ENCODE data around the gene KRTAP2-2. TPM values are rescaled to one million over a fixed set of nuclear protein-coding genes. Genes with fewer than 3 reads are reported as not detected.
A peak's percentile ranks its signal among the peaks of the same experiment; 100 is the strongest.

KRTAP2-2 gene
- total and polyA plus RNA-seq, 8 donors, result not detected

DNA sequence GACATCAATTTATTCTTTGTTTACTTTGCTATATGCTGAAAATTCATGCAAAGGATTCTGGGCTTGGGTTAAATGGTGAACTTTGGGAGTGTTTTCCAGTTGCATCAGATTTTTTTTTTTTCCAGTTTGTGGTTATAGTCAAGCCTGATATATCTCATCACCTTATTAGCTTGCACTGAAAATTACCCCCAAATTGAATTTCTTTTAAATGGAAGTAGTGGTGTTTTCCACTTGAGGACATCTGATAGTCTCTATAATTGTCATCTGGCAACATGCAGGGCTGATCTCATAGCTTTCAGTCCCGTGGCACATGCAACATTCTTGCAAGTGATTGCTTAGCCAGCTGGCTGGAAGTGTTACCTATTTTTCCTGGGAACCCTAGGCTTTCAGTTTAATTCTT lies 41.4 kb downstream of the KRTAP2-2 start:
- TF ChIP-seq, protein P1, sequence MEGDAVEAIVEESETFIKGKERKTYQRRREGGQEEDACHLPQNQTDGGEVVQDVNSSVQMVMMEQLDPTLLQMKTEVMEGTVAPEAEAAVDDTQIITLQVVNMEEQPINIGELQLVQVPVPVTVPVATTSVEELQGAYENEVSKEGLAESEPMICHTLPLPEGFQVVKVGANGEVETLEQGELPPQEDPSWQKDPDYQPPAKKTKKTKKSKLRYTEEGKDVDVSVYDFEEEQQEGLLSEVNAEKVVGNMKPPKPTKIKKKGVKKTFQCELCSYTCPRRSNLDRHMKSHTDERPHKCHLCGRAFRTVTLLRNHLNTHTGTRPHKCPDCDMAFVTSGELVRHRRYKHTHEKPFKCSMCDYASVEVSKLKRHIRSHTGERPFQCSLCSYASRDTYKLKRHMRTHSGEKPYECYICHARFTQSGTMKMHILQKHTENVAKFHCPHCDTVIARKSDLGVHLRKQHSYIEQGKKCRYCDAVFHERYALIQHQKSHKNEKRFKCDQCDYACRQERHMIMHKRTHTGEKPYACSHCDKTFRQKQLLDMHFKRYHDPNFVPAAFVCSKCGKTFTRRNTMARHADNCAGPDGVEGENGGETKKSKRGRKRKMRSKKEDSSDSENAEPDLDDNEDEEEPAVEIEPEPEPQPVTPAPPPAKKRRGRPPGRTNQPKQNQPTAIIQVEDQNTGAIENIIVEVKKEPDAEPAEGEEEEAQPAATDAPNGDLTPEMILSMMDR (IDR thresholded peaks at IDR 0.05), result no peak
- TF ChIP-seq POLR2AphosphoS5 (IDR thresholded peaks at IDR 0.05), result no peak
- TF ChIP-seq EP300 (IDR thresholded peaks at IDR 0.05), result no peak
- no peak for TF ChIP-seq POLR2A (IDR thresholded peaks at IDR 0.05)
- intact Hi-C loops (cut with DNase I; ENCODE audit: low total_unique reads), result no loop called here
- Histone ChIP-seq H3K4me3 (no peak overlapping the region), H3K36me3 (no peaks in the 10 kb centered on the region), H3K4me1 (no peaks in the 10 kb centered on the region), H3K9me3 (no peaks in the 10 kb centered on the region), H3K27me3 (no peaks in the 10 kb centered on the region), H3K27ac (no peak overlapping the region)
- 28 to 42% (median 39%) methylated on average over 1 of the region's 1 CpG for WGBS, 5 donors
- DNase-seq, result peak in 1 of 2 donors; percentile 15

DNA sequence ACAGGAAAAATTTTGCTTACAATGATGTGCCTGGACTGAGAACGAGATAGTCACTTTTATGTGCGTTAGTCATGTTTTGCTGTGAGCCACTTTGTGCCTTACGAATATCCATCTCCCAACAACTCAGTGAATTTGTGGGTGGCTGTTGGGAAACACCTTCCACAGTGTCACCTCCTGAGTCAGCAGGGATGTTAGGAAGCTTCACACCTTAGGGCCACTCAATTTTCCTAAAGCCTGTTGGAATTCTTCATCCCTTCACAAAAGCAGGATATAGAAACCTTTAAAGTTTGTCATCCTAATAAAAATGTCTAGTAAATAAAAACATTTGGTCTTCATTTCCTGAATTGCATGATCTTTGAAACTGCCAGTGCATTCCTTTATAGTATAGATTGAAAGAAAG lies 41.8 kb downstream of the KRTAP2-2 start:
- Histone ChIP-seq H3K9me3 (no peaks in the 10 kb centered on the region), H3K4me3 (no peak overlapping the region), H3K27ac (no peak overlapping the region), H3K27me3 (no peaks in the 10 kb centered on the region), H3K4me1 (no peaks in the 10 kb centered on the region), H3K36me3 (no peaks in the 10 kb centered on the region)
- 85 to 96% (median 86%) methylated on average over 3 of the region's 3 CpGs for WGBS, 5 donors
- TF ChIP-seq EP300 (IDR thresholded peaks at IDR 0.05), result no peak
- TF ChIP-seq, protein P1 (IDR thresholded peaks at IDR 0.05), result no peak
- TF ChIP-seq POLR2A (IDR thresholded peaks at IDR 0.05), result no peak
- no peak for TF ChIP-seq POLR2AphosphoS5 (IDR thresholded peaks at IDR 0.05)
- no peak for DNase-seq
- intact Hi-C loops (cut with DNase I; ENCODE audit: low total_unique reads), result no loop called here

DNA sequence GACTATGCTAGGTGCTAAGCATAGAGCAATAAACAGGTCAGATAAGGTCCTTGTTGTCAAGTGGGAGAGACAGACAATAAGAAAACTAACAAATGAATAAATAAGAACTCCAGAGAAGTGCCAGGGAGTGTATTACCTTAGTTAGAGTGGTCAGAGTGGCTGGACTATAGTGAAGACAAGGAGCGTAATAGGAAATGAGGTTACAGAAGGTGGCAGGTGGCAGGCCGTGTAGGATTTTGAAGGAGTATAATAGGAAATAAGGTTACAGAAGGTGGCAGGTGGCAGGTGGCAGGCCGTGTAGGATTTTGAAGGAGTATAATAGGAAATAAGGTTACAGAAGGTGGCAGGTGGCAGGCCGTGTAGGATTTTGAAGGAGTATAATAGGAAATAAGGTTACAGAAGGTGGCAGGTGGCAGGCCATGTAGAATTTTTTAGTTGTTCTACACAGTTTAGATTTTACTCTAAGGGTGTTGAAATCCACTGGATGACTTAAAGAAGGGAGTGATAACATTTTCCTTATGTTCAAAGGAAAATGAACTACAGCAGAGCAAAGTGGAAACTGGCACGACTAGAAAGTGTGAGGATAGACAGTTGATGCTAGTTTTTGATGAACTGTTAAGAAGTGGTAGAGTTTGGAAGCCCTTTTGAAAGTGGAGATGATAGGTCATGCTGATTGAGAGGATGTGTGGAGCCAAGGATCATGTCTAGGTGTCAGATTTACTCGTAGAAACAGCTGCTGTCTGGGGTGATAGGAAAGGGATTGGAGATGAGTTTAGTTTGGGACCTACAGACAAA lies 42.5 kb downstream of the KRTAP2-2 start:
- Histone ChIP-seq H3K4me1 (no peaks in the 10 kb centered on the region), H3K9me3 (no peaks in the 10 kb centered on the region), H3K27ac (no peak overlapping the region), H3K36me3 (no peaks in the 10 kb centered on the region), H3K4me3 (no peak overlapping the region), H3K27me3 (no peaks in the 10 kb centered on the region)
- no peak for DNase-seq
- 73 to 85% (median 77%) methylated on average over 6 of the region's 6 CpGs for WGBS, 5 donors
- intact Hi-C loops (cut with DNase I; ENCODE audit: low total_unique reads), result no loop called here
- TF ChIP-seq POLR2A (IDR thresholded peaks at IDR 0.05) (no peak), EP300 (IDR thresholded peaks at IDR 0.05) (no peak), POLR2AphosphoS5 (IDR thresholded peaks at IDR 0.05) (no peak)
- TF ChIP-seq, protein P1 (IDR thresholded peaks at IDR 0.05), result no peak

DNA sequence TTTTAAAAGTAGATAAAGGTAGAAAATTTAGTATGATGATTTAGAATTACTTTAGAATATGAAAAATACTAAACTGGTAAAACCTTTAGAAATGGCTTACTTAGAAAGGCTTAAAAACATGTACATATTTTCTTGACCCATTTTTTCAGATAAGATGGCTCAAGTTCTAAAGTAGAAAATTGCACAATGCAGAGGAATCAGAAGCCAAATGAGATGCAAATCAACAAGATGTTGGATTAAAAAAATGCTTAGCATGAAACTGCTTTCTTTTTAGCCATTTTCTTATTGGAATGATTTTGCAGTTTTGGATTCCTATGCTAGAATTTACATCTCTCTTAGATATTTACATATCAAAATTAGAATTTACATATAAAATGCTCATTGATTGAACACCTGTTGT lies 44.6 kb downstream of the KRTAP2-2 start:
- H3K4me3 ChIP-seq, result no peak overlapping the region
- no peak overlapping the region for H3K27ac ChIP-seq
- TF ChIP-seq EP300 (IDR thresholded peaks at IDR 0.05), result no peak
- TF ChIP-seq, protein P1 (IDR thresholded peaks at IDR 0.05), result no peak
- TF ChIP-seq POLR2AphosphoS5 (IDR thresholded peaks at IDR 0.05), result no peak
- no peak for TF ChIP-seq POLR2A (IDR thresholded peaks at IDR 0.05)
- no peaks in the 10 kb centered on the region for H3K36me3 ChIP-seq
- no peaks in the 10 kb centered on the region for H3K27me3 ChIP-seq
- H3K9me3 ChIP-seq, result no peaks in the 10 kb centered on the region
- no peak for DNase-seq
- intact Hi-C loops (cut with DNase I; ENCODE audit: low total_unique reads), result no loop called here
- H3K4me1 ChIP-seq, result no peaks in the 10 kb centered on the region

All from stomach (tissue), 9 donors.